H9 (cell line): ENCODE data around the gene ERFL. TPM values are rescaled to one million over a fixed set of nuclear protein-coding genes. Genes with fewer than 3 reads are reported as not detected.

Source experiments
- DNase-seq: peaks from one replicate; pipeline ENCODE4 v3.0.0-alpha.2; 2017
- H2AFZ ChIP-seq: one replicate; pipeline ENCODE4 v1.6.1; 2013; ENCODE audit warnings: mild to moderate bottlenecking, low read length, control low read depth, moderate library complexity
- H2AK5ac ChIP-seq: 2 replicates; pipeline ENCODE4 v1.6.1; 2013; ENCODE audit warnings: low read length, control low read depth, mixed read lengths; ENCODE audit not compliant: insufficient read length
- H2BK120ac ChIP-seq: one replicate; pipeline ENCODE4 v1.6.1; 2013; ENCODE audit warnings: low read depth, mild to moderate bottlenecking, low read length, control low read depth, inconsistent platforms; ENCODE audit not compliant: poor library complexity, severe bottlenecking
- H2BK12ac ChIP-seq: 2 replicates; pipeline ENCODE4 v1.6.1; 2013; ENCODE audit warnings: low read length, control low read depth, mixed read lengths, low read depth; ENCODE audit not compliant: insufficient read length
- H2BK15ac ChIP-seq: 2 replicates; pipeline ENCODE4 v1.6.1; 2013; ENCODE audit warnings: low read depth, low read length, control low read depth
- H2BK20ac ChIP-seq: one replicate; pipeline ENCODE4 v1.6.1; 2013; ENCODE audit warnings: low read depth, mild to moderate bottlenecking, low read length, control low read depth, inconsistent platforms; ENCODE audit not compliant: poor library complexity, severe bottlenecking
- H2BK5ac ChIP-seq: 2 replicates; pipeline ENCODE4 v1.6.1; 2013; ENCODE audit warnings: low read length, control low read depth, mixed read lengths; ENCODE audit not compliant: insufficient read length
- H3K14ac ChIP-seq: 2 replicates; pipeline ENCODE4 v1.6.1; 2013; ENCODE audit warnings: low read length, control low read depth; ENCODE audit not compliant: insufficient read depth
- H3K18ac ChIP-seq: 2 replicates; pipeline ENCODE4 v1.6.1; 2013; ENCODE audit warnings: low read depth, mild to moderate bottlenecking, mixed read lengths, low read length, control low read depth; ENCODE audit not compliant: insufficient read length
- H3K23ac ChIP-seq: 2 replicates; pipeline ENCODE4 v1.6.1; 2013; ENCODE audit warnings: low read length, control low read depth, mixed read lengths, low read depth; ENCODE audit not compliant: insufficient read length
- H3K23me2 ChIP-seq: 2 replicates; pipeline ENCODE4 v1.6.1; 2013; ENCODE audit warnings: low read depth, mild to moderate bottlenecking, mixed read lengths, low read length, control low read depth; ENCODE audit not compliant: insufficient read length, poor library complexity, severe bottlenecking
- H3K27ac ChIP-seq: 2 replicates; pipeline ENCODE4 v1.5.1; 2013; ENCODE audit warnings: low read length, control low read depth, mixed read lengths, low read depth; ENCODE audit not compliant: insufficient read length
- H3K27me3 ChIP-seq: 2 replicates; pipeline ENCODE4 v1.6.1; 2013; ENCODE audit warnings: low read length, control low read depth, inconsistent platforms; ENCODE audit not compliant: insufficient read depth
- H3K4ac ChIP-seq: 2 replicates; pipeline ENCODE4 v1.6.1; 2013; ENCODE audit warnings: low read depth, mild to moderate bottlenecking, control low read depth, inconsistent platforms, low read length, moderate library complexity
- H3K4me1 ChIP-seq: 2 replicates; pipeline ENCODE4 v1.6.1; 2013; ENCODE audit warnings: low read length, control low read depth, inconsistent platforms; ENCODE audit not compliant: insufficient read depth
- H3K4me2 ChIP-seq: 2 replicates; pipeline ENCODE4 v1.6.1; 2013; ENCODE audit warnings: low read length, control low read depth, mixed read lengths; ENCODE audit not compliant: insufficient read length, insufficient read depth
- H3K56ac ChIP-seq: 2 replicates; pipeline ENCODE4 v1.6.1; 2013; ENCODE audit warnings: low read depth, mild to moderate bottlenecking, mixed read lengths, low read length, control low read depth; ENCODE audit not compliant: insufficient read length
- H3K79me1 ChIP-seq: 2 replicates; pipeline ENCODE4 v1.6.1; 2013; ENCODE audit warnings: low read depth, mild to moderate bottlenecking, moderate library complexity, low read length, control low read depth, inconsistent platforms; ENCODE audit not compliant: insufficient read depth, poor library complexity, severe bottlenecking
- H3K79me2 ChIP-seq: 2 replicates; pipeline ENCODE4 v1.6.1; 2013; ENCODE audit warnings: low read length, control low read depth, inconsistent platforms; ENCODE audit not compliant: insufficient read depth
- H3K9ac ChIP-seq: 2 replicates; pipeline ENCODE4 v1.6.1; 2013; ENCODE audit warnings: low read length, control low read depth, mixed read lengths; ENCODE audit not compliant: insufficient read length; ENCODE audit errors: extremely low read depth
- H3K9me3 ChIP-seq: one replicate; pipeline ENCODE4 v1.6.1; 2013; ENCODE audit warnings: low read depth, low read length, inconsistent platforms; ENCODE audit not compliant: control insufficient read depth
- H3T11ph ChIP-seq: one replicate; pipeline ENCODE4 v1.6.1; 2013; ENCODE audit warnings: mild to moderate bottlenecking, low read length, control low read depth, inconsistent platforms
- H4K20me1 ChIP-seq: one replicate; pipeline ENCODE4 v1.6.1; 2013; ENCODE audit not compliant: control insufficient read depth, insufficient read length, insufficient read depth
- H4K5ac ChIP-seq: 2 replicates; pipeline ENCODE4 v1.6.1; 2013; ENCODE audit warnings: low read depth, mild to moderate bottlenecking, mixed read lengths, low read length, control low read depth; ENCODE audit not compliant: insufficient read length
- H4K8ac ChIP-seq: replicated peaks from 2 replicates; pipeline ENCODE4 v1.6.1; 2013; ENCODE audit warnings: low read length, control low read depth, mixed read lengths, low read depth; ENCODE audit not compliant: insufficient read length
- H4K91ac ChIP-seq: 2 replicates; pipeline ENCODE4 v1.6.1; 2013; ENCODE audit warnings: low read depth, mild to moderate bottlenecking, moderate library complexity, mixed read lengths, low read length, control low read depth; ENCODE audit not compliant: insufficient read length
- H3K27ac Mint-ChIP-seq, 3 experiments: 2 replicates in 2 of 3; 3 replicates in 1 of 3; pipeline ENCODE4 v1.8.0; 2020 to 2021; ENCODE audit warnings: mixed read lengths in 3 of 3, mild to moderate bottlenecking in 1 of 3, moderate library complexity in 1 of 3
- H3K27me3 Mint-ChIP-seq: 2 replicates; pipeline ENCODE4 v1.8.0; 2021; ENCODE audit warnings: low read depth, mild to moderate bottlenecking, moderate library complexity, mixed read lengths
- H3K36me3 Mint-ChIP-seq, 3 experiments: 2 replicates in 2 of 3; 3 replicates in 1 of 3; pipeline ENCODE4 v1.8.0; 2020 to 2021; ENCODE audit warnings: low read depth in 3 of 3, mixed read lengths in 3 of 3; ENCODE audit not compliant: insufficient read depth in 1 of 3
- H3K4me1 Mint-ChIP-seq, 2 experiments: 2 replicates each; pipeline ENCODE4 v1.8.0; 2020; ENCODE audit warnings: mixed read lengths in 2 of 2
- H3K4me3 Mint-ChIP-seq, 2 experiments: 2 replicates in 1 of 2; 3 replicates in 1 of 2; pipeline ENCODE4 v1.8.0; 2020 to 2021; ENCODE audit warnings: mild to moderate bottlenecking in 2 of 2, mixed read lengths in 2 of 2, moderate library complexity in 1 of 2
- H3K9me3 Mint-ChIP-seq, 2 experiments: 2 replicates in 1 of 2; 3 replicates in 1 of 2; pipeline ENCODE4 v1.8.0; 2020; ENCODE audit warnings: mild to moderate bottlenecking in 2 of 2, mixed read lengths in 2 of 2, moderate library complexity in 1 of 2
- CTCF ChIP-seq: fragments of 200-600 bp; sonication (generic); conservative IDR thresholded peaks from 3 replicates; pipeline ENCODE4 v1.8.0; 2021; ENCODE audit warnings: antibody characterized with exemption, mild to moderate bottlenecking
- WGBS: extraction: QIAGEN DNeasy Blood & Tissue Kit; methylation state at CpG from one replicate; pipeline ENCODE4 v1.1.7; 2013; ENCODE audit warnings: missing lambda C conversion rate, low lambda C conversion rate, mixed read lengths; ENCODE audit not compliant: insufficient read length; ENCODE audit errors: extremely low coverage; 5-methylcytosine and 5-hydroxymethylcytosine counted together
- total RNA-seq: library from RNA; stranded (reverse); gene quantifications from 2 replicates; pipeline ENCODE4 v1.2.1, GENCODE V29; 2021

The ERFL gene
- total RNA-seq, 1 experiment from 2014 or later, result 0.22 TPM

GRCh38 chr19:41969772-41970458 lies 41.7 kb upstream of the ERFL start:
- Histone ChIP-seq H3K23ac (no peak overlapping the region), H2BK120ac (no peak overlapping the region), H3K79me1 (no peaks in the 10 kb centered on the region), H4K5ac (no peak overlapping the region), H2BK15ac (no peak overlapping the region), H4K20me1 (no peaks in the 10 kb centered on the region), H3K27me3 (no peaks in the 10 kb centered on the region), H3K18ac (no peak overlapping the region), H2BK5ac (no peak overlapping the region), H4K91ac (no peak overlapping the region), H3K79me2 (no peaks in the 10 kb centered on the region), H3K4me2 (no peak overlapping the region), H2BK20ac (no peak overlapping the region), H3K9me3 (no peaks in the 10 kb centered on the region), H3K4me1 (no peaks in the 10 kb centered on the region), H2AFZ (no peak overlapping the region), H3K56ac (no peak overlapping the region), H3K4ac (no peak overlapping the region), H2BK12ac (no peak overlapping the region), H3K14ac (no peak overlapping the region), H3K9ac (no peak overlapping the region), H3K23me2 (no peaks in the 10 kb centered on the region), H3T11ph (no peak overlapping the region), H2AK5ac (no peak overlapping the region), H3K27ac (no peak overlapping the region), H4K8ac (no peak overlapping the region)
- Mint-ChIP-seq H3K9me3 (no peaks in the 10 kb centered on the region), H3K4me1 (peaks cover 0 to 4% of the 10 kb centered on the region in 2 experiments; a peak in 2 of 4 replicates), H3K4me3 (no peak overlapping the region), H3K36me3 (peaks cover 0 to 18% (median 7%) of the 10 kb centered on the region in 3 experiments; a peak in 3 of 7 replicates), H3K27me3 (no peaks in the 10 kb centered on the region; the same call in none of the 2 replicates), H3K27ac (peak overlapping the region in 1 of 3 experiments; percentile 70; a peak in 1 of 7 replicates)
- DNase-seq, result no peak
- no CpG with 5 or more reads among the region's 19 CpGs for whole genome bisulfite sequencing
- no peak for TF ChIP-seq CTCF
